MCF 10A (cell line): ENCODE measurements around the gene UMPS. TPM values are rescaled to one million over a fixed set of nuclear protein-coding genes. Genes with fewer than 3 reads are reported as not detected.

Source experiments
- BruUV-seq: library from RNA; stranded (reverse); fragments of 400-500 nt; replicated peaks from 2 replicates; lab custom pipeline; 2021; lab: Mats Ljungman, UMichigan
- CTCF ChIA-PET: fragments of 300-600 bp; sonication (Branson Sonifier 250); formaldehyde crosslinking; extraction: SDS; loops from one replicate; lab custom pipeline; 2021; ENCODE audit warnings: antibody characterized with exemption, inconsistent platforms; lab: Yijun Ruan, JAX
- POLR2A ChIA-PET: fragments of 300-600, 350-650 bp; sonication (Branson Sonifier 250); formaldehyde crosslinking; extraction: SDS; loops from one replicate; lab custom pipeline; 2020; ENCODE audit warnings: antibody characterized with exemption, inconsistent platforms; lab: Yijun Ruan, JAX
- DNase-seq: peaks from one replicate; pipeline ENCODE4 v3.0.0-alpha.2; 2018; ENCODE audit not compliant: unreplicated experiment
- H3K27ac Mint-ChIP-seq: one replicate; pipeline ENCODE4 v1.8.0; 2022; ENCODE audit warnings: mild to moderate bottlenecking, low read depth, mixed read lengths; ENCODE audit not compliant: unreplicated experiment
- H3K27me3 Mint-ChIP-seq: one replicate; pipeline ENCODE4 v1.8.0; 2022; ENCODE audit warnings: mixed read lengths; ENCODE audit not compliant: insufficient read depth, unreplicated experiment
- H3K36me3 Mint-ChIP-seq: one replicate; pipeline ENCODE4 v1.8.0; 2022; ENCODE audit warnings: mild to moderate bottlenecking, moderate library complexity, mixed read lengths; ENCODE audit not compliant: insufficient read depth, unreplicated experiment
- H3K4me1 Mint-ChIP-seq: one replicate; pipeline ENCODE4 v1.8.0; 2022; ENCODE audit warnings: mixed read lengths; ENCODE audit not compliant: insufficient read depth, unreplicated experiment
- H3K4me3 Mint-ChIP-seq: one replicate; pipeline ENCODE4 v1.8.0; 2022; ENCODE audit warnings: mild to moderate bottlenecking, moderate library complexity, mixed read lengths; ENCODE audit not compliant: unreplicated experiment
- H3K9me3 Mint-ChIP-seq: one replicate; pipeline ENCODE4 v1.8.0; 2022; ENCODE audit warnings: mixed read lengths; ENCODE audit not compliant: unreplicated experiment
- intact Hi-C: fragments of 100-400 bp; cut with micrococcal nuclease; formaldehyde crosslinking; loops from 2 replicates; pipeline ENCODE4 v1.14.1; 2022
- total RNA-seq: library from RNA; stranded (reverse); gene quantifications from 2 replicates; pipeline ENCODE4 v1.2.3, GENCODE V29; 2022
- TF ChIP-seq, protein P1 (sequence below): fragments of 200-600 bp; IDR thresholded peaks from one replicate; pipeline ENCODE4 v1.8.0; 2022; ENCODE audit warnings: antibody characterized with exemption, mild to moderate bottlenecking; ENCODE audit not compliant: unreplicated experiment

The UMPS gene
- total RNA-seq, 1 experiment from 2014 or later: 49.3 TPM

DNA sequence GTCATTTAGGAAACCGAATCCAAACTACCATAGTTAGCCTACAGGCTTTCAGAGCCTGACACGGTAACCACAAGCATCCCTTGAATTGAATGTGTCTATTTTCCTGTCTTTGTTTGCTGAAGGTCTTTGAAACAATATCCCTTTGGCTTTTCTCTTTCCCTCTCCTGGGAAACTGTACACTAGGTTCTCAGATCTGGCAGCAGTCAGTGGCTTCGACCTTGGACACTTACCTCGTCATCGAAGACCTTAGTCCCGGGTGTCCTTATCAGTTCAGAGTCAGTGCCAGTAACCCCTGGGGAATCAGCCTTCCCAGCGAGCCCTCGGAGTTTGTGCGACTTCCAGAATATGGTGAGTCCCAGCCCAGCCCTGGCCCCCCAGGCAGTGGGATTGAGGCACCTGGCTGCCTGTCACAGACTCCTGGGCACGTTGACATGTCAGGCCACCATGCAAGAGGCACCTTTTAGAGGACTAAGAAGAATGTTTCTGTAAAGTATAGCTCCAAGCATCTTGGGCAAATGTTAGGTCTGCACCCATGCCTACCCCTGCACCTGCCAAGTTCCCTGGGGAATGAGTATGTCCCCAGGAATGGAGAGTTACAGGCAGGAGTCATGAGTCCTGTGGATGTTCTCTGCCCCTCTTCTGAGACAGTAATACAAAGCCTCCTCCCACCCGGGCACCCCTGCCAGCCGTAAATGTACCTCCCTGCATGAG, 30.4 kb upstream of the UMPS start:
- no peak overlapping the region for H3K27ac Mint-ChIP-seq

GRCh38 chr3:124700880-124701684, 29.2 kb upstream of the UMPS start:
- no peaks in the 10 kb centered on the region for H3K4me1 Mint-ChIP-seq
- TF ChIP-seq, protein P1, sequence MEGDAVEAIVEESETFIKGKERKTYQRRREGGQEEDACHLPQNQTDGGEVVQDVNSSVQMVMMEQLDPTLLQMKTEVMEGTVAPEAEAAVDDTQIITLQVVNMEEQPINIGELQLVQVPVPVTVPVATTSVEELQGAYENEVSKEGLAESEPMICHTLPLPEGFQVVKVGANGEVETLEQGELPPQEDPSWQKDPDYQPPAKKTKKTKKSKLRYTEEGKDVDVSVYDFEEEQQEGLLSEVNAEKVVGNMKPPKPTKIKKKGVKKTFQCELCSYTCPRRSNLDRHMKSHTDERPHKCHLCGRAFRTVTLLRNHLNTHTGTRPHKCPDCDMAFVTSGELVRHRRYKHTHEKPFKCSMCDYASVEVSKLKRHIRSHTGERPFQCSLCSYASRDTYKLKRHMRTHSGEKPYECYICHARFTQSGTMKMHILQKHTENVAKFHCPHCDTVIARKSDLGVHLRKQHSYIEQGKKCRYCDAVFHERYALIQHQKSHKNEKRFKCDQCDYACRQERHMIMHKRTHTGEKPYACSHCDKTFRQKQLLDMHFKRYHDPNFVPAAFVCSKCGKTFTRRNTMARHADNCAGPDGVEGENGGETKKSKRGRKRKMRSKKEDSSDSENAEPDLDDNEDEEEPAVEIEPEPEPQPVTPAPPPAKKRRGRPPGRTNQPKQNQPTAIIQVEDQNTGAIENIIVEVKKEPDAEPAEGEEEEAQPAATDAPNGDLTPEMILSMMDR: no peak
- ChIA-PET CTCF (interaction anchor here (0.7 to 2.2 kb wide), 7 partner anchors 11 to 233 kb away, joined by 3 to 10 read pairs (median 5); no protein-coding TSS in a partner anchor), POLR2A (no interaction called here)
- H3K36me3 Mint-ChIP-seq: no peaks in the 10 kb centered on the region
- DNase-seq: peak; percentile 54
- H3K9me3 Mint-ChIP-seq: no peaks in the 10 kb centered on the region
- no TSS peak for BruUV-seq
- intact Hi-C loops: no loop called here
- H3K27ac Mint-ChIP-seq: no peak overlapping the region
- peaks cover 23% of the 10 kb centered on the region for H3K27me3 Mint-ChIP-seq
- H3K4me3 Mint-ChIP-seq: no peak overlapping the region

More for the DNA sequence above, 30.4 kb upstream of the UMPS start:
- Mint-ChIP-seq H3K27me3 (peaks cover 14% of the 10 kb centered on the region), H3K9me3 (no peaks in the 10 kb centered on the region), H3K4me3 (no peak overlapping the region), H3K4me1 (no peaks in the 10 kb centered on the region), H3K36me3 (no peaks in the 10 kb centered on the region)
- TF ChIP-seq, protein P1: no peak
- intact Hi-C loops: no loop called here
- CTCF ChIA-PET: interaction anchor here (0.5 to 2.2 kb wide), 5 partner anchors 10 to 1068 kb away, joined by 3 to 9 read pairs (median 8); no protein-coding TSS in a partner anchor
- DNase-seq: no peak
- POLR2A ChIA-PET: interaction anchor here (0.6 kb wide), 1 partner anchor 312 kb away, joined by 3 read pairs; no protein-coding TSS in a partner anchor
- no TSS peak for BruUV-seq

DNA sequence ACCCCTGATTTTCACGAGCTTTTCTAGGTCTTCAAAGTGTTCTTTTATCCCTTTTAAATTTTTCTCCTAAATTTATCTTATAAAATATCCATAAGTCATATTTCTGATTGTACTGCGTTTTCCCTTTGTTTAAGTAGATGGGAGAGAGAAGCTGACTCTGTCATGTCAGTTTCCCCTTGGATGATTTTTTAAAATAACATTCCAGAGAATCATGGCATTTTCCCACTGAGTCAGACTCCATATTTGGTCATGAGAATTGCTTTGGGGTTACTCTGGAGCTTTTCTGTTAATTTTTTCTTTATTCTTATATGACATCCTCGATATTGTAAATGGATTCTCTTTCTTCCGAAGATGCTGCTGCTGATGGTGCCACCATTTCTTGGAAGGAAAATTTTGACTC, 28.6 kb upstream of the UMPS start:
- ChIA-PET CTCF (interaction anchor here (0.6 to 2.2 kb wide), 7 partner anchors 12 to 669 kb away, joined by 3 to 10 read pairs (median 5); no protein-coding TSS in a partner anchor), POLR2A (no interaction called here)
- BruUV-seq: no TSS peak
- H3K27me3 Mint-ChIP-seq: peaks cover 25% of the 10 kb centered on the region
- DNase-seq: peak; percentile 38
- H3K27ac Mint-ChIP-seq: no peak overlapping the region
- H3K9me3 Mint-ChIP-seq: no peaks in the 10 kb centered on the region
- no peaks in the 10 kb centered on the region for H3K36me3 Mint-ChIP-seq
- intact Hi-C loops: no loop called here
- TF ChIP-seq, protein P1: no peak
- H3K4me1 Mint-ChIP-seq: no peaks in the 10 kb centered on the region
- no peak overlapping the region for H3K4me3 Mint-ChIP-seq

GRCh38 chr3:124702950-124703349, 27.3 kb upstream of the UMPS start:
- CTCF ChIA-PET: interaction anchor here (3.2 kb wide), 1 partner anchor 14 kb away, joined by 10 read pairs; no protein-coding TSS in a partner anchor
- no peak overlapping the region for H3K4me3 Mint-ChIP-seq

More at GRCh38 chr3:124702950-124703349, 27.3 kb upstream of the UMPS start:
- no peaks in the 10 kb centered on the region for H3K9me3 Mint-ChIP-seq
- POLR2A ChIA-PET: no interaction called here
- no peak overlapping the region for H3K27ac Mint-ChIP-seq
- no peaks in the 10 kb centered on the region for H3K36me3 Mint-ChIP-seq
- intact Hi-C loops: no loop called here
- BruUV-seq: no TSS peak
- H3K4me1 Mint-ChIP-seq: no peaks in the 10 kb centered on the region
- DNase-seq: no peak
- TF ChIP-seq, protein P1: no peak
- H3K27me3 Mint-ChIP-seq: peaks cover 38% of the 10 kb centered on the region
